Endodermal cell (in vitro differentiated cells): ENCODE data around the gene TMEM200B. TPM values are rescaled to one million over a fixed set of nuclear protein-coding genes. Genes with fewer than 3 reads are reported as not detected.

Experiments used
- DNase-seq: peaks from one replicate; pipeline ENCODE4 v3.0.0-alpha.2; 2017
- H3K27ac ChIP-seq: 2 replicates; pipeline ENCODE4 v1.5.1; 2013; ENCODE audit warnings: mild to moderate bottlenecking, low read depth, low read length, moderate library complexity
- H3K27me3 ChIP-seq: 2 replicates; pipeline ENCODE4 v1.6.1; 2013; ENCODE audit warnings: mild to moderate bottlenecking, low read length, moderate library complexity; ENCODE audit not compliant: insufficient read depth, control insufficient read depth, poor library complexity, severe bottlenecking
- H3K36me3 ChIP-seq: 2 replicates; pipeline ENCODE4 v1.7.0; 2013; ENCODE audit warnings: mild to moderate bottlenecking, low read length, moderate library complexity; ENCODE audit not compliant: control insufficient read depth, insufficient read depth
- H3K4me1 ChIP-seq: one replicate; pipeline ENCODE4 v1.7.0; 2013; ENCODE audit warnings: low read length; ENCODE audit not compliant: control insufficient read depth, insufficient read depth
- H3K4me3 ChIP-seq: 2 replicates; pipeline ENCODE4 v1.5.1; 2013; ENCODE audit warnings: mild to moderate bottlenecking, low read length, moderate library complexity
- H3K9ac ChIP-seq: 2 replicates; pipeline ENCODE4 v1.6.1; 2013; ENCODE audit warnings: mild to moderate bottlenecking, low read length, moderate library complexity; ENCODE audit not compliant: poor library complexity, severe bottlenecking; ENCODE audit errors: extremely low read depth
- H3K9me3 ChIP-seq: 2 replicates; pipeline ENCODE4 v1.6.1; 2013; ENCODE audit warnings: mild to moderate bottlenecking, low read length, moderate library complexity; ENCODE audit not compliant: control insufficient read depth
- H3K27ac Mint-ChIP-seq: 2 replicates; pipeline ENCODE4 v1.8.0; 2020; ENCODE audit warnings: mixed read lengths
- H3K27me3 Mint-ChIP-seq: 2 replicates; pipeline ENCODE4 v1.8.0; 2021; ENCODE audit warnings: mild to moderate bottlenecking, mixed read lengths; ENCODE audit not compliant: insufficient read depth
- H3K36me3 Mint-ChIP-seq: 2 replicates; pipeline ENCODE4 v1.8.0; 2020; ENCODE audit warnings: low read depth, mixed read lengths
- H3K4me1 Mint-ChIP-seq: 2 replicates; pipeline ENCODE4 v1.8.0; 2020; ENCODE audit warnings: mixed read lengths
- H3K4me3 Mint-ChIP-seq: 2 replicates; pipeline ENCODE4 v1.8.0; 2020; ENCODE audit warnings: mild to moderate bottlenecking, moderate library complexity, mixed read lengths
- H3K9me3 Mint-ChIP-seq: 2 replicates; pipeline ENCODE4 v1.8.0; 2020; ENCODE audit warnings: mild to moderate bottlenecking, mixed read lengths
- WGBS, 2 experiments: methylation state at CpG; one replicate each; pipeline versions ENCODE4 v1.1.5 to v1.1.7; 2013; ENCODE audit warnings: missing lambda C conversion rate in 2 of 2, mixed read lengths in 1 of 2; ENCODE audit not compliant: insufficient coverage in 1 of 2, insufficient read length in 1 of 2; 5-methylcytosine and 5-hydroxymethylcytosine counted together
- total RNA-seq, 2 donors: library from RNA; stranded (reverse); fragmentation: NEBNext Ultra II Directional in 1 of 2; extraction: Animal tissue kit (Norgen Biotek cat#: 25700) in 1 of 2; gene quantifications; 2 replicates in 1 of 2; 3 replicates in 1 of 2; pipeline ENCODE4 v1.2.1, GENCODE V29; 2021
- TF ChIP-seq, protein P1 (sequence below): fragments of 200-600 bp; sonication (generic); conservative IDR thresholded peaks from 2 replicates; pipeline ENCODE4 v1.5.0; 2021; ENCODE audit warnings: antibody characterized with exemption, mild to moderate bottlenecking

TMEM200B gene
- total RNA-seq, 2 donors from 2014 or later = 36.0 to 49.4 TPM

DNA sequence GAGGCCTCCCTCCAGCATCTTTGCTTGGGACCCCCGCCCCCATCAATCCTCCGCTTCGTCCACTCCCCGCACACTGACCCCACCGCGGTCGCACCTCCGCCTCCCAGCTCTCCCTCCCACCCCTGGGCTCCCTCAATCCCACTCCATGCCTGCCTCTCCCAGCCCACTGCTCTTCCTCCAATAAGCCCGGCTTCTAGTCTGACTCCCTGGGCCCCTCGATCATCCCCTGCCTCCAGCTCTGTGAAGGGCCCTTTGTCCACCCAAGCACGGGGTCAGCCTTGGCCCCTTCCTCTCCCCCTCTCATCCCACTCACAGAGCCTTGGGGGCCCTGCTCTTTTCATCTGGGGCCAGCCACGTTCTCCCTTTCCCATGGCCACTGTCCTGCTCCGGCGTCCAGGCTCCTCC, 1.5 kb upstream of the TMEM200B start:
- no peak overlapping the region for H3K27ac ChIP-seq

DNA sequence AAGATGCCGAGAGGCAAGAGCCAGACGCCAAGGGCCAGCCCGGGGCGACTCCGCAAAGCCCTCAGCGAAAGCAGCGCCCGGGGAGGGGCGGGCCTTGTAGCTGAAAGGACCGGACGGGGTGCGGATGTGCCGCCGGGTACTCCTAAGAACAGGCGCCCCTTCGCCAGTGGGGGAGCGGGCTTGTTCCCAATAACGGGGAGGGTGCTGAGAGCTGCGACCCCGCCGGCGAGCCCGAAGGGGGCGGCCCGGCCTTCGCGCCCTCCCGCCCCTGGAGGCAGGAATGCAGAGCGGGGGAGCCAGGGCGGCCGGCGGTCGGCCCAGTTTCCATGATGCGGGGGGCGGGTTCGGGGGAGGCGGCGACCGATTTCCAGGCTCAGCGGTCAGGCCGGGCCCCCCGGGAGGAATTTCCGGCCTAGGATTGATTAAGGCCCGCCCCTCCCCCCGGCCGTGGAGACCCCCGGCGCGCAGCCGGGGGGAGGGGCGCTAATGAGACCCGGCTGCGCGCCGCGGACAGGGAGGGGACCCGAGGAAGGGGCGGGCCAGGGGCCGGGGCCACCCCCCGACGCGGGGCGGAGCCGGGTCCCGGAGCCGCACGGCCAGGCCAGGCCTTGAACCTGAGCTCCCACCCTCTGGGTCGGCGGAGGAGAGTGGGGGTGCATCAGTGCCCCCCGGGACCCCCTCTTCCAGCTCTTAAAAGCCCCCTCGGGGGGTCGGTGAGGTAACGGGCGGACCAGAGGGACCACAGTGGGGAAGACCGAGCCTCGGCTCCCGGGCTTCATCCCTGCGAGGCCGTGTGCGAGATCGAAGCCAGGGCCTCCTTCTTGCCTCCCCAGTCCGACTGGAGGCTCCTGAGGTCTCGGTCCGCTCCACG, 898 bp upstream of the TMEM200B start:
- peaks cover 4% of the 10 kb centered on the region for H3K27me3 Mint-ChIP-seq
- H3K4me3 Mint-ChIP-seq = peak overlapping the region; percentile 79
- DNase-seq = peak; percentile 98
- Histone ChIP-seq H3K36me3 (peaks cover 4% of the 10 kb centered on the region), H3K4me3 (peak overlapping the region; percentile 86), H3K4me1 (peaks cover 8% of the 10 kb centered on the region), H3K9me3 (no peaks in the 10 kb centered on the region), H3K27ac (no peak overlapping the region), H3K9ac (peak overlapping the region; percentile 90), H3K27me3 (no peaks in the 10 kb centered on the region)
- peak overlapping the region; percentile 91 for H3K27ac Mint-ChIP-seq
- H3K4me1 Mint-ChIP-seq = peaks cover 12% of the 10 kb centered on the region
- TF ChIP-seq, protein P1, sequence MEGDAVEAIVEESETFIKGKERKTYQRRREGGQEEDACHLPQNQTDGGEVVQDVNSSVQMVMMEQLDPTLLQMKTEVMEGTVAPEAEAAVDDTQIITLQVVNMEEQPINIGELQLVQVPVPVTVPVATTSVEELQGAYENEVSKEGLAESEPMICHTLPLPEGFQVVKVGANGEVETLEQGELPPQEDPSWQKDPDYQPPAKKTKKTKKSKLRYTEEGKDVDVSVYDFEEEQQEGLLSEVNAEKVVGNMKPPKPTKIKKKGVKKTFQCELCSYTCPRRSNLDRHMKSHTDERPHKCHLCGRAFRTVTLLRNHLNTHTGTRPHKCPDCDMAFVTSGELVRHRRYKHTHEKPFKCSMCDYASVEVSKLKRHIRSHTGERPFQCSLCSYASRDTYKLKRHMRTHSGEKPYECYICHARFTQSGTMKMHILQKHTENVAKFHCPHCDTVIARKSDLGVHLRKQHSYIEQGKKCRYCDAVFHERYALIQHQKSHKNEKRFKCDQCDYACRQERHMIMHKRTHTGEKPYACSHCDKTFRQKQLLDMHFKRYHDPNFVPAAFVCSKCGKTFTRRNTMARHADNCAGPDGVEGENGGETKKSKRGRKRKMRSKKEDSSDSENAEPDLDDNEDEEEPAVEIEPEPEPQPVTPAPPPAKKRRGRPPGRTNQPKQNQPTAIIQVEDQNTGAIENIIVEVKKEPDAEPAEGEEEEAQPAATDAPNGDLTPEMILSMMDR = peak; percentile 89
- H3K9me3 Mint-ChIP-seq = no peaks in the 10 kb centered on the region
- H3K36me3 Mint-ChIP-seq = peaks cover 6% of the 10 kb centered on the region
- 9 to 26% methylated on average over 14 to 85 of the region's 85 CpGs for WGBS, 2 experiments

More for the DNA sequence above, 1.5 kb upstream of the TMEM200B start:
- no peaks in the 10 kb centered on the region for H3K36me3 ChIP-seq
- WGBS, 2 experiments = 76 to 85% methylated on average over 11 to 14 of the region's 14 CpGs
- H3K27ac Mint-ChIP-seq = peak overlapping the region; percentile 91
- no peaks in the 10 kb centered on the region for H3K27me3 ChIP-seq
- peak overlapping the region; percentile 79 for H3K4me3 Mint-ChIP-seq
- peaks cover 2% of the 10 kb centered on the region for H3K36me3 Mint-ChIP-seq
- no peak overlapping the region for H3K4me3 ChIP-seq
- H3K9me3 Mint-ChIP-seq = no peaks in the 10 kb centered on the region
- TF ChIP-seq, protein P1 = no peak
- no peak overlapping the region for H3K9ac ChIP-seq
- peaks cover 5% of the 10 kb centered on the region for H3K27me3 Mint-ChIP-seq
- no peak for DNase-seq
- H3K4me1 ChIP-seq = peaks cover 6% of the 10 kb centered on the region
- peaks cover 18% of the 10 kb centered on the region for H3K4me1 Mint-ChIP-seq
- no peaks in the 10 kb centered on the region for H3K9me3 ChIP-seq

DNA sequence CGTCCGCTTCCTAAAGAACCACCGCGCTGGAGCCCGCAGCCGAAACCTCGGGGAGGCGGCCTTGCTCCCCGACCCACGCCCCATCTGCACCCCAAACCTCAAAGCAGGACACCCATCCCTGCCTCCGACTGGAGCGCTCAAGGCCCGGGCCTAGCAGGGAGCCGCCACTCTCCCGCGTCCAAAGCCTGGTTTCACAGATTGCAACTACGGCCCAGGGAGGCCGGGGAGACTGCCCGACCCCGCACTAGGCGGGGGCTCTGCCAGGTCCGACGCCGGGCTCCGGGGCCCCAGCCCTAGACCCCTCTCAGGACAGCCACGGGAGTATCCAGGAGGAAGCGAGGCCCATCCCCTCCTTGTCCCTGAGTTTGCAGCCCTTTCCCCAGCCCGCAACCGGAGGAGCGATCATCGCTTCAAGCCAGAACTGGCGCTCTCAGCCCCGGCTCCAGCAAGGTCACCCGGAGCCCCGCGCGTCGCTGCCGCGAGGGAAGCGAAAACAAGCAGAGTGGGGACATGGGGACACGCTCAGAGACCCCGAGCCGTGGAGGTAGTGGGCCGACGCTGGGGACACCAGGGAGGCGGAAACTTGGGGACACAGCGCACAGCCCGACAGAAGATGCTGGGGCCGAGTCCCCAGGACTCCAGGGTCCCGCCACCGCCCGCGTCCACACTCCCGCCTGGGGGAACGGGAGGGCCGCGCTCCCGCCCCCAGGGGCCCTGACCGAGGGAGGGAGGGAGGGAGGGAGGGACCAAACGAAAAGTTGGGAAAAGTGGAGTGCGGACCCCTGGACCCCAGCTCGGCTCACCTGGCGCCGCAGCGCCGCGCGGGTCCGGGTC, 433 bp downstream of the TMEM200B start:
- H3K27me3 Mint-ChIP-seq = peaks cover 4% of the 10 kb centered on the region

More for the DNA sequence above, 433 bp downstream of the TMEM200B start:
- 2% methylated on average over 22 to 70 of the region's 70 CpGs for WGBS, 2 experiments
- peak overlapping the region; percentile 80 for H3K27ac Mint-ChIP-seq
- no peaks in the 10 kb centered on the region for H3K9me3 Mint-ChIP-seq
- Histone ChIP-seq H3K4me3 (peak overlapping the region; percentile 86), H3K27ac (no peak overlapping the region), H3K27me3 (no peaks in the 10 kb centered on the region), H3K9me3 (no peaks in the 10 kb centered on the region), H3K4me1 (peaks cover 8% of the 10 kb centered on the region), H3K9ac (peak overlapping the region; percentile 83), H3K36me3 (peaks cover 14% of the 10 kb centered on the region)
- TF ChIP-seq, protein P1 = no peak
- H3K4me3 Mint-ChIP-seq = peak overlapping the region; percentile 79
- H3K36me3 Mint-ChIP-seq = peaks cover 9% of the 10 kb centered on the region
- DNase-seq = peak; percentile 82
- H3K4me1 Mint-ChIP-seq = peaks cover 12% of the 10 kb centered on the region
